ENCODE results near the gene AANAT. TPM values are rescaled to one million over a fixed set of nuclear protein-coding genes. Genes with fewer than 3 reads are reported as not detected.

AANAT gene
- total and polyA plus RNA-seq, 3 donors from 2014 or later: 2.0 to 4.4 (median 4.3) TPM

DNA sequence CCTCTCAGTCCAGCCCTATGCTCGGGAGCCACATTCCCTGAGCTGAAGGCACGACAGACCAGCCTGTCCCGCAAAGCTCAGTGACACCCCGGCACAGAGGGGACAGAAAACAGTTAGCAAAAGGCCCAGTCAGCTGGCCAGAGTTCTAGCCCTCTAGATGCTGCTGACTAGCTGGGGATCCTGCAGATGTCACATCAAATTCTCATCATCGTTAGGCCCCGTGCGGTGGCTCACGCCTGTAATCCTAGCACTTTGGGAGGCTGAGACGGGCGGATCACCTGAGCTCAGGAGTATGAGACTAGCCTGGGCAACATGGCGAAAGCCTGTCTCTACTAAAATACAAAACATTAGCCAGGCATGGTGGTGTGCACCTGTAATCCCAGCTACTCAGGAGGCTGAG, 31.7 kb upstream of the AANAT start:
- Histone ChIP-seq H3K9me3 (no peaks in the 10 kb centered on the region), H3K27me3 (no peaks in the 10 kb centered on the region), H3K4me1 (no peaks in the 10 kb centered on the region), H3K36me3 (ENCODE audit: low read depth, missing control alignments) (no peaks in the 10 kb centered on the region), H3K4me3 (no peak overlapping the region), H3K27ac (no peak overlapping the region)
- TF ChIP-seq, protein P1, sequence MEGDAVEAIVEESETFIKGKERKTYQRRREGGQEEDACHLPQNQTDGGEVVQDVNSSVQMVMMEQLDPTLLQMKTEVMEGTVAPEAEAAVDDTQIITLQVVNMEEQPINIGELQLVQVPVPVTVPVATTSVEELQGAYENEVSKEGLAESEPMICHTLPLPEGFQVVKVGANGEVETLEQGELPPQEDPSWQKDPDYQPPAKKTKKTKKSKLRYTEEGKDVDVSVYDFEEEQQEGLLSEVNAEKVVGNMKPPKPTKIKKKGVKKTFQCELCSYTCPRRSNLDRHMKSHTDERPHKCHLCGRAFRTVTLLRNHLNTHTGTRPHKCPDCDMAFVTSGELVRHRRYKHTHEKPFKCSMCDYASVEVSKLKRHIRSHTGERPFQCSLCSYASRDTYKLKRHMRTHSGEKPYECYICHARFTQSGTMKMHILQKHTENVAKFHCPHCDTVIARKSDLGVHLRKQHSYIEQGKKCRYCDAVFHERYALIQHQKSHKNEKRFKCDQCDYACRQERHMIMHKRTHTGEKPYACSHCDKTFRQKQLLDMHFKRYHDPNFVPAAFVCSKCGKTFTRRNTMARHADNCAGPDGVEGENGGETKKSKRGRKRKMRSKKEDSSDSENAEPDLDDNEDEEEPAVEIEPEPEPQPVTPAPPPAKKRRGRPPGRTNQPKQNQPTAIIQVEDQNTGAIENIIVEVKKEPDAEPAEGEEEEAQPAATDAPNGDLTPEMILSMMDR (IDR thresholded peaks at IDR 0.05): no peak
- TF ChIP-seq POLR2A (IDR thresholded peaks at IDR 0.05): no peak
- WGBS, 2 donors: 94 to 96% methylated on average over 11 of the region's 11 CpGs
- intact Hi-C loops (cut with DNase I; ENCODE audit: low total_unique reads): no loop called here
- no peak for DNase-seq

DNA sequence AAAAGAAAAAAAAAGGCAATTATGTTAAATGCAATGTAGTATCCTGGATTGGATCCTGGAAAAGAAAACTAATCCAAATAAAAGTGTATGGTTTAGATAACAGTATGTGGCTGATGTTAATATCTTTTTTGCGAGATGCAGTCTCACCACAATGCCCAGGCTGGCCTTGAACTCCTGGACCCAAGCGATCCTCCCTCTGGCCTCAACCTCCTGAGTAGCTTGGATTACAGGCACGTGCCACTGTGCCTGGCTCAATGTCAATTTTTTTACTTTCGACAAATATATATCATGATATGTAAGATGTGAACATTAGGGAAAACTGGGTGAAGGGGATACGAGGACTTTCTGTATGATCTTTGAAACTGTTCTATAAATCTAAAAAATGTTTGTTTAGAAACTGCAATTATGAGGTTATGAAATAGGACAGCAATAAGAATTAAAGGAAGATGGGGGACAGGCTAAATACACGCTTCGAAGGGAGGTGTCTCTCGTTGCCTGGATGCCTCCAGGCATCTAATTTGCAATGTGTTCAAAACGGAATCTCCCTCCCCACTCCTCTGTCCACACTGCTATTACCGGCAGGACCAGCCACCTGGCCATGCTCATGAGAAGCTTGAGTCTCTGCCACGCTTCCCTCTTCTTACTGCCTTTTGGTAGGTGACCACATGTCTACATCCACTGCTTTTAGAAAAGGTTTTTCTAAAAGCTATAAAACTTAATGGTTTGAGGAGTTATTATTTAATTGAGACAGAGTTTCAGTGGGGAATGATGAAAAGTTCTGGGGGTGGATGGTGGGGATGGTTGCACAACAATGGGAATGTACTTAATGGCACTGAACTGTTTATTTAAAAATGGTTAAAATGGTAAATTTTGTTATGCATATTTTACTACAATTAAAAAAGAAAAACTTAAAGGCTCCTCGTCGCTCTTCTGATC, 29.7 kb upstream of the AANAT start:
- WGBS, 2 donors: 76 to 77% methylated on average over 13 of the region's 13 CpGs
- Histone ChIP-seq H3K4me1 (no peaks in the 10 kb centered on the region), H3K9me3 (no peaks in the 10 kb centered on the region), H3K27ac (no peak overlapping the region), H3K4me3 (no peak overlapping the region), H3K36me3 (ENCODE audit: low read depth, missing control alignments) (no peaks in the 10 kb centered on the region), H3K27me3 (no peaks in the 10 kb centered on the region)
- TF ChIP-seq POLR2A (IDR thresholded peaks at IDR 0.05): no peak
- TF ChIP-seq, protein P1 (IDR thresholded peaks at IDR 0.05): no peak
- no peak for DNase-seq
- intact Hi-C loops (cut with DNase I; ENCODE audit: low total_unique reads): no loop called here

DNA sequence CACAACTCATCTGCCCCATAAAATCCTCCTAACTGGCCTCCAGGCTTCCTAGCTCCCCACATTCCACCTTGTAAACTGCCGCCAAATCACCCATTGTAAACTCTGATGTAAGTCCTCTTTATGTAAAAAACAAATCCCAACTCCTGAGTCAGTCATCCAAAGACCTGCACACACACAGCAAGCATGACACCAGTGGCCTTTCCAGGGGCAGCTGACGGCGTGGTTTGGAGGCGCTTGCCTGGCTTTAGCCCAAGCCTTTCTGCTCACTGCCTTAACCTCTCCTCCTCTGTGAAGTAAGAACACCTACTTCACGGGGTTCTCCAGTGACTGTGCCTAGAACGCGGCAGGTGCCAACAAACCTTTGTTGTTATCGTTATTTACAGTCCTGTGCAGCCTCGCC, 28.5 kb upstream of the AANAT start:
- no peak for TF ChIP-seq POLR2A (IDR thresholded peaks at IDR 0.05)
- TF ChIP-seq, protein P1 (IDR thresholded peaks at IDR 0.05): no peak
- Histone ChIP-seq H3K27ac (no peak overlapping the region), H3K4me1 (no peaks in the 10 kb centered on the region), H3K9me3 (no peaks in the 10 kb centered on the region), H3K4me3 (no peak overlapping the region), H3K27me3 (no peaks in the 10 kb centered on the region), H3K36me3 (ENCODE audit: low read depth, missing control alignments) (no peaks in the 10 kb centered on the region)
- no peak for DNase-seq
- intact Hi-C loops (cut with DNase I; ENCODE audit: low total_unique reads): no loop called here
- WGBS, 2 donors: 89 to 92% methylated on average over 9 of the region's 9 CpGs

DNA sequence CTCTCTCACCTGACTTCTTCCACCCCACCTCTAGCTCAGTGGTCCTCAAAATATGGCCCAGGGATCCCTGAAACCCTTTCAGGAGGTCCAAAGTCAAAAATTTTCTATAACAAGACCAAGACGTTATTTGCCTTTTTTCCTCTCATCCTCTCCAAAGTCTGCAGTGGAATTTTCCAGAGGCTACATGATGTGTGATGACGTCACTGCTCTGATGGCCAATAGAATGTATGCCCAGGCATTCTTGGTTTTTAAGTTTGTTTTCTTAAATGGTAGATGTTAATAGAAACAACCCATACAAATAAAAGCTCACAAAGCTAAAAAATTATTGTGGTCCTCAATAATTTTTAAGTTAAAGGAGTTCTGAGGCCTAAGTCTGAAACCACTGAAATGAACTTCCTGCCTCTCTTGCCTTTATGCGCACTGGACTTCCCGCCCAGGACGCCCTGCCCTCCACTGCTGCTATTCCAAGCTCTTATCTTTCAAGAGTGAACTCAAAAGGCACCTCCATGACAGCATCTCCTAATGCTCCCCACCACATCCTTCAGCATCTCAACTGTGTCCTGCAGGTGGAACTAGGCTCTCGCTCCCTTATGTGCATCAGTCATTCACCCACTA, 28.0 kb upstream of the AANAT start:
- intact Hi-C loops (cut with DNase I; ENCODE audit: low total_unique reads): no loop called here
- H3K36me3 ChIP-seq (ENCODE audit: low read depth, missing control alignments): no peaks in the 10 kb centered on the region
- no peaks in the 10 kb centered on the region for H3K9me3 ChIP-seq
- no peak for DNase-seq
- H3K4me1 ChIP-seq: no peaks in the 10 kb centered on the region
- H3K4me3 ChIP-seq: no peak overlapping the region
- H3K27me3 ChIP-seq: no peaks in the 10 kb centered on the region
- no peak overlapping the region for H3K27ac ChIP-seq
- 88 to 96% methylated on average over 6 of the region's 6 CpGs for WGBS, 2 donors
- TF ChIP-seq POLR2A (IDR thresholded peaks at IDR 0.05): no peak
- TF ChIP-seq, protein P1 (IDR thresholded peaks at IDR 0.05): no peak
